Measurements from ENCODE around the gene YJEFN3.

The YJEFN3 gene

GRCh38 chr19:19535311-19536191, 6.8 kb downstream of the YJEFN3 start:
- in situ Hi-C loops (cut with MboI; ENCODE audit: low sequenced_read_pairs), result loop anchor here (10.0 kb wide), 1 partner anchor 109 kb away; the partner anchor contains the start of gene GMIP

- in situ Hi-C loops (cut with MboI; ENCODE audit: low sequenced_read_pairs), result loop anchor here (10.0 kb wide), 1 partner anchor 107 kb away; the partner anchor contains the start of gene GMIP
Measured at GRCh38 chr19:19537075-19538048, 8.7 kb downstream of the YJEFN3 start.

GRCh38 chr19:19538061-19538784, 9.5 kb downstream of the YJEFN3 start, which contains the start of gene CILP2:
Gene CILP2, plus strand, starts transcription at chr19:19538265. Its CDS starts 85 bp downstream, at chr19:19538350.
- in situ Hi-C loops (cut with MboI; ENCODE audit: low sequenced_read_pairs), result loop anchor here (10.0 kb wide), 1 partner anchor 107 kb away; the partner anchor contains the start of gene GMIP

GRCh38 chr19:19538785-19539166, 10.1 kb downstream of the YJEFN3 start:
- in situ Hi-C loops (cut with MboI; ENCODE audit: low sequenced_read_pairs), result loop anchor here (10.0 kb wide), 1 partner anchor 106 kb away; the partner anchor contains the start of gene GMIP

- in situ Hi-C loops (cut with MboI; ENCODE audit: low sequenced_read_pairs), result loop anchor here (10.0 kb wide), 1 partner anchor 105 kb away; the partner anchor contains the start of gene GMIP
Measured at GRCh38 chr19:19539698-19540063, 11.0 kb downstream of the YJEFN3 start.

GRCh38 chr19:19540064-19540714, 11.5 kb downstream of the YJEFN3 start:
- in situ Hi-C loops (cut with MboI; ENCODE audit: low sequenced_read_pairs), result no loop called here

GRCh38 chr19:19540715-19541515, 12.2 kb downstream of the YJEFN3 start:
- in situ Hi-C loops (cut with MboI; ENCODE audit: low sequenced_read_pairs), result no loop called here

GRCh38 chr19:19541616-19542015, 12.9 kb downstream of the YJEFN3 start:
- in situ Hi-C loops (cut with MboI; ENCODE audit: low sequenced_read_pairs), result no loop called here

- in situ Hi-C loops (cut with MboI; ENCODE audit: low sequenced_read_pairs), result no loop called here
Measured at GRCh38 chr19:19542507-19542906, 13.8 kb downstream of the YJEFN3 start.

- in situ Hi-C loops (cut with MboI; ENCODE audit: low sequenced_read_pairs), result no loop called here
Measured at GRCh38 chr19:19543101-19543500, 14.4 kb downstream of the YJEFN3 start.

- in situ Hi-C loops (cut with MboI; ENCODE audit: low sequenced_read_pairs), result no loop called here
Measured at GRCh38 chr19:19543640-19544039, 14.9 kb downstream of the YJEFN3 start.

GRCh38 chr19:19544257-19544953, 15.7 kb downstream of the YJEFN3 start:
- in situ Hi-C loops (cut with MboI; ENCODE audit: low sequenced_read_pairs), result no loop called here

GRCh38 chr19:19544954-19545591, 16.4 kb downstream of the YJEFN3 start:
- in situ Hi-C loops (cut with MboI; ENCODE audit: low sequenced_read_pairs), result no loop called here

GRCh38 chr19:19545707-19546106, 17.0 kb downstream of the YJEFN3 start:
- in situ Hi-C loops (cut with MboI; ENCODE audit: low sequenced_read_pairs), result no loop called here

- in situ Hi-C loops (cut with MboI; ENCODE audit: low sequenced_read_pairs), result no loop called here
Measured at GRCh38 chr19:19546751-19547162, 18.0 kb downstream of the YJEFN3 start.

- in situ Hi-C loops (cut with MboI; ENCODE audit: low sequenced_read_pairs), result no loop called here
Measured at GRCh38 chr19:19547674-19548336, 19.1 kb downstream of the YJEFN3 start.

Data from HL-60/S4 treated with phorbol 12-myristate 13-acetate at 8.2 ng/mL for 4 days and 3 days (cell line).